HepG2 (cell line): ENCODE measurements around the gene OSER1. TPM values are rescaled to one million over a fixed set of nuclear protein-coding genes. Genes with fewer than 3 reads are reported as not detected.

Experiments used
- ATF1 ChIP-seq: IDR thresholded peaks from 2 replicates; pipeline ENCODE4 v1.6.1; 2016; ENCODE audit warnings: mild to moderate bottlenecking, control low read depth
- ATF7 ChIP-seq, 2 experiments: fragments of 450-650 bp in 1 of 2; sonication (generic) in 1 of 2; formaldehyde crosslinking in 1 of 2; IDR thresholded peaks; 2 replicates each; pipeline versions ENCODE4 v1.4.0 to v1.6.1; 2016 to 2020; ENCODE audit warnings: antibody characterized with exemption in 1 of 2, mild to moderate bottlenecking in 1 of 2, missing genetic modification reagents in 1 of 2
- BCL6 ChIP-seq: IDR thresholded peaks from 2 replicates; pipeline ENCODE4 v1.6.1; 2016; ENCODE audit warnings: missing genetic modification reagents, missing compliant biosample characterization
- FOXO1 ChIP-seq: sonication (generic); formaldehyde crosslinking; IDR thresholded peaks from 2 replicates; pipeline ENCODE4 v1.4.0; 2020; ENCODE audit warnings: missing genetic modification reagents
- GTF2F1 ChIP-seq: fragments of 150-350 bp; IDR thresholded peaks from 2 replicates; pipeline ENCODE4 v1.6.1; 2014; ENCODE audit warnings: low read length
- MAFK ChIP-seq, 2 experiments: IDR thresholded peaks in 1 of 2; conservative IDR thresholded peaks in 1 of 2; 2 replicates each; pipeline ENCODE4 v1.6.1; 2011; ENCODE audit warnings: improper control_type of control experiment in 2 of 2, low read length in 2 of 2
- NFE2 ChIP-seq: sonication (generic); formaldehyde crosslinking; IDR thresholded peaks from 2 replicates; pipeline ENCODE4 v1.4.0; 2020; ENCODE audit warnings: missing genetic modification reagents
- NFRKB ChIP-seq: fragments of 450-650 bp; IDR thresholded peaks from 2 replicates; pipeline ENCODE4 v1.6.1; 2017
- RFX3 ChIP-seq: IDR thresholded peaks from 2 replicates; pipeline ENCODE4 v1.6.1; 2016; ENCODE audit warnings: missing biosample characterization, missing genetic modification reagents
- SYNCRIP ChIP-seq: fragments of 200-400 bp; formaldehyde crosslinking; IDR thresholded peaks from 2 replicates; pipeline ENCODE4 v1.6.1; 2018; ENCODE audit warnings: mild to moderate bottlenecking, low read depth, low read length; ENCODE audit not compliant: insufficient read depth
- ZNF207 ChIP-seq: fragments of 450-650 bp; IDR thresholded peaks from 2 replicates; pipeline ENCODE4 v1.6.1; 2016; ENCODE audit warnings: antibody characterized with exemption, borderline replicate concordance
- ZNF441 ChIP-seq: sonication (generic); formaldehyde crosslinking; IDR thresholded peaks from 2 replicates; pipeline ENCODE4 v1.7.0; 2021; ENCODE audit warnings: missing genetic modification reagents, borderline replicate concordance
- ZNF496 ChIP-seq: sonication (generic); formaldehyde crosslinking; IDR thresholded peaks from 2 replicates; pipeline ENCODE4 v1.8.1; 2023; ENCODE audit warnings: mild to moderate bottlenecking, moderate library complexity, missing genetic modification reagents; ENCODE audit not compliant: insufficient replicate concordance
- ZNF883 ChIP-seq: sonication (generic); formaldehyde crosslinking; IDR thresholded peaks from 2 replicates; pipeline ENCODE4 v1.5.1; 2020; ENCODE audit warnings: mild to moderate bottlenecking, missing genetic modification reagents; ENCODE audit errors: not compliant biosample characterization
- polyA plus RNA-seq, 8 experiments: library from polyadenylated mRNA; depleted of rRNA in 3 of 8; stranded (reverse) in 7 of 8; unstranded in 1 of 8; fragments of >200 nt; fragmentation: Illumina TruSeq in 4 of 8; extraction: Trizol in 4 of 8; gene quantifications; 2 replicates each; pipeline versions ENCODE4 v1.2.1 to v1.2.3, GENCODE V29; 2011 to 2016; ENCODE audit warnings: low read depth in 4 of 8, missing spikeins in 1 of 8, mixed read lengths in 1 of 8; ENCODE audit not compliant: insufficient read depth in 1 of 8
- total RNA-seq, 5 experiments: library from RNA; depleted of rRNA; stranded (reverse); fragments of >200 nt; fragmentation: Illumina TruSeq; extraction: Trizol; gene quantifications; 2 replicates each; pipeline ENCODE4 v1.2.3, GENCODE V29; 2016; ENCODE audit warnings: low read depth in 1 of 5
- TF ChIP-seq, protein P1 (sequence below): sonication (generic); formaldehyde crosslinking; IDR thresholded peaks from 2 replicates; pipeline ENCODE4 v1.9.0; 2022; ENCODE audit warnings: low read depth, missing genetic modification reagents
- TF ChIP-seq, protein P2 (sequence below): sonication (generic); formaldehyde crosslinking; IDR thresholded peaks from 2 replicates; pipeline ENCODE4 v1.5.0; 2020; ENCODE audit warnings: mild to moderate bottlenecking, missing genetic modification reagents, moderate library complexity
- TF ChIP-seq, protein P3 (sequence below): sonication (generic); formaldehyde crosslinking; IDR thresholded peaks from 2 replicates; pipeline ENCODE4 v1.5.0; 2020; ENCODE audit warnings: missing genetic modification reagents
- TF ChIP-seq, protein P4 (sequence below): sonication (generic); formaldehyde crosslinking; IDR thresholded peaks from 2 replicates; pipeline ENCODE4 v1.8.1; 2023; ENCODE audit warnings: mild to moderate bottlenecking, inconsistent platforms, moderate library complexity, missing genetic modification reagents, borderline replicate concordance
- TF ChIP-seq, protein P5 (sequence below): sonication (generic); formaldehyde crosslinking; IDR thresholded peaks from 2 replicates; pipeline ENCODE4 v1.4.0; 2020; ENCODE audit warnings: missing genetic modification reagents, borderline replicate concordance
- TF ChIP-seq, protein P6 (sequence below): sonication (generic); formaldehyde crosslinking; IDR thresholded peaks from 2 replicates; pipeline ENCODE4 v1.5.0; 2020; ENCODE audit warnings: mild to moderate bottlenecking, missing genetic modification reagents

OSER1 gene
- total and polyA plus RNA-seq, 2 of the 13 experiments (the other 11 are each of a cell fraction or from before 2014, with no cell fraction given): 71.2 to 71.5 TPM

DNA sequence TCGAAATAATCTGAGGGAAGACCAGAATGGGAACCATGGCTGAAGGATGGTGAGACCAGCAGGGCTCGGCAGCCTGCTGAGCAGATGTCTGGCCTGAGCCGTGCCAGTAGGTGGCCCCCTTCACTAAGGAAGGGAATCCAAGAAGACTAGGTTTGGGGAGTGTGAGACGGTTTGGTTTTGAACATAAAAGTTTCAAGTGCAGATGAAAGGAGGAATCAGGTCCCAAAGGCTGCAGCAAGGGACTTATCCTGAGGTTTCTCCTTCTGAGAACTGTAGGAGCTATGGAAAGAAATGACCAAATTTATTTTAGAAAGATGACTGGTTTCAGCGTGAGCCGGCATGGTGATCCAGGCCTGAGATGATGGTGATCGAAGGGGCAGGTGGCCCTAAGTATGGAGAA lies 4.6 kb upstream of the OSER1 start (continued):
- TF ChIP-seq ZNF496 (CRISPR knock-in tag) (no peak), RFX3 (CRISPR knock-in tag) (0 out of 2 replicates have a peak, but pooled peaks have one; percentile 17), ZNF441 (CRISPR knock-in tag) (no peak), ZNF883 (CRISPR knock-in tag) (no peak), MAFK (conservative IDR thresholded peaks at IDR 0.05 in 1 of 2, IDR thresholded peaks at IDR 0.05 in 1 of 2; ENCODE audit: low read length in 2 of 2) (no peak), SYNCRIP (no peak), BCL6 (CRISPR knock-in tag) (0 out of 2 replicates have a peak, but pooled peaks have one; percentile 35), ZNF207 (no peak), NFE2 (0 out of 2 replicates have a peak, but pooled peaks have one; percentile 25), GTF2F1 (no peak), ATF1 (CRISPR knock-in tag) (no peak), NFRKB (no peak), ATF7 (IDR thresholded peaks at IDR 0.05) (no peak), ATF7 (CRISPR knock-in tag; IDR thresholded peaks at IDR 0.05) (no peak), FOXO1 (CRISPR knock-in tag) (0 out of 2 replicates have a peak, but pooled peaks have one; percentile 39)
- TF ChIP-seq, protein P1, sequence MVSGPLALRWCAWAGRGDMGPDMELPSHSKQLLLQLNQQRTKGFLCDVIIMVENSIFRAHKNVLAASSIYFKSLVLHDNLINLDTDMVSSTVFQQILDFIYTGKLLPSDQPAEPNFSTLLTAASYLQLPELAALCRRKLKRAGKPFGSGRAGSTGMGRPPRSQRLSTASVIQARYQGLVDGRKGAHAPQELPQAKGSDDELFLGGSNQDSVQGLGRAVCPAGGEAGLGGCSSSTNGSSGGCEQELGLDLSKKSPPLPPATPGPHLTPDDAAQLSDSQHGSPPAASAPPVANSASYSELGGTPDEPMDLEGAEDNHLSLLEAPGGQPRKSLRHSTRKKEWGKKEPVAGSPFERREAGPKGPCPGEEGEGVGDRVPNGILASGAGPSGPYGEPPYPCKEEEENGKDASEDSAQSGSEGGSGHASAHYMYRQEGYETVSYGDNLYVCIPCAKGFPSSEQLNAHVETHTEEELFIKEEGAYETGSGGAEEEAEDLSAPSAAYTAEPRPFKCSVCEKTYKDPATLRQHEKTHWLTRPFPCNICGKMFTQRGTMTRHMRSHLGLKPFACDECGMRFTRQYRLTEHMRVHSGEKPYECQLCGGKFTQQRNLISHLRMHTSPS (CRISPR knock-in tag): no peak
- TF ChIP-seq, protein P2, sequence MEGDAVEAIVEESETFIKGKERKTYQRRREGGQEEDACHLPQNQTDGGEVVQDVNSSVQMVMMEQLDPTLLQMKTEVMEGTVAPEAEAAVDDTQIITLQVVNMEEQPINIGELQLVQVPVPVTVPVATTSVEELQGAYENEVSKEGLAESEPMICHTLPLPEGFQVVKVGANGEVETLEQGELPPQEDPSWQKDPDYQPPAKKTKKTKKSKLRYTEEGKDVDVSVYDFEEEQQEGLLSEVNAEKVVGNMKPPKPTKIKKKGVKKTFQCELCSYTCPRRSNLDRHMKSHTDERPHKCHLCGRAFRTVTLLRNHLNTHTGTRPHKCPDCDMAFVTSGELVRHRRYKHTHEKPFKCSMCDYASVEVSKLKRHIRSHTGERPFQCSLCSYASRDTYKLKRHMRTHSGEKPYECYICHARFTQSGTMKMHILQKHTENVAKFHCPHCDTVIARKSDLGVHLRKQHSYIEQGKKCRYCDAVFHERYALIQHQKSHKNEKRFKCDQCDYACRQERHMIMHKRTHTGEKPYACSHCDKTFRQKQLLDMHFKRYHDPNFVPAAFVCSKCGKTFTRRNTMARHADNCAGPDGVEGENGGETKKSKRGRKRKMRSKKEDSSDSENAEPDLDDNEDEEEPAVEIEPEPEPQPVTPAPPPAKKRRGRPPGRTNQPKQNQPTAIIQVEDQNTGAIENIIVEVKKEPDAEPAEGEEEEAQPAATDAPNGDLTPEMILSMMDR (CRISPR knock-in tag): peak; percentile 98
- TF ChIP-seq, protein P3, sequence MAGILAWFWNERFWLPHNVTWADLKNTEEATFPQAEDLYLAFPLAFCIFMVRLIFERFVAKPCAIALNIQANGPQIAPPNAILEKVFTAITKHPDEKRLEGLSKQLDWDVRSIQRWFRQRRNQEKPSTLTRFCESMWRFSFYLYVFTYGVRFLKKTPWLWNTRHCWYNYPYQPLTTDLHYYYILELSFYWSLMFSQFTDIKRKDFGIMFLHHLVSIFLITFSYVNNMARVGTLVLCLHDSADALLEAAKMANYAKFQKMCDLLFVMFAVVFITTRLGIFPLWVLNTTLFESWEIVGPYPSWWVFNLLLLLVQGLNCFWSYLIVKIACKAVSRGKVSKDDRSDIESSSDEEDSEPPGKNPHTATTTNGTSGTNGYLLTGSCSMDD (CRISPR knock-in tag): no peak
- TF ChIP-seq, protein P4, sequence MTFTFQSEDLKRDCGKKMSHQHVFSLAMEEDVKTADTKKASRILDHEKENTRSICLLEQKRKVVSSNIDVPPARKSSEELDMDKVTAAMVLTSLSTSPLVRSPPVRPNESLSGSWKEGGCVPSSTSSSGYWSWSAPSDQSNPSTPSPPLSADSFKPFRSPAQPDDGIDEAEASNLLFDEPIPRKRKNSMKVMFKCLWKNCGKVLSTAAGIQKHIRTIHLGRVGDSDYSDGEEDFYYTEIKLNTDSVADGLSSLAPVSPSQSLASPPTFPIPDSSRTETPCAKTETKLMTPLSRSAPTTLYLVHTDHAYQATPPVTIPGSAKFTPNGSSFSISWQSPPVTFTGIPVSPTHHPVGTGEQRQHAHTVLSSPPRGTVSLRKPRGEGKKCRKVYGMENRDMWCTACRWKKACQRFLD (CRISPR knock-in tag): no peak
- TF ChIP-seq, protein P5, sequence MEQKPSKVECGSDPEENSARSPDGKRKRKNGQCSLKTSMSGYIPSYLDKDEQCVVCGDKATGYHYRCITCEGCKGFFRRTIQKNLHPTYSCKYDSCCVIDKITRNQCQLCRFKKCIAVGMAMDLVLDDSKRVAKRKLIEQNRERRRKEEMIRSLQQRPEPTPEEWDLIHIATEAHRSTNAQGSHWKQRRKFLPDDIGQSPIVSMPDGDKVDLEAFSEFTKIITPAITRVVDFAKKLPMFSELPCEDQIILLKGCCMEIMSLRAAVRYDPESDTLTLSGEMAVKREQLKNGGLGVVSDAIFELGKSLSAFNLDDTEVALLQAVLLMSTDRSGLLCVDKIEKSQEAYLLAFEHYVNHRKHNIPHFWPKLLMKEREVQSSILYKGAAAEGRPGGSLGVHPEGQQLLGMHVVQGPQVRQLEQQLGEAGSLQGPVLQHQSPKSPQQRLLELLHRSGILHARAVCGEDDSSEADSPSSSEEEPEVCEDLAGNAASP (CRISPR knock-in tag): peak; percentile 50; the same call in 1 of the 2 replicates
- TF ChIP-seq, protein P6, sequence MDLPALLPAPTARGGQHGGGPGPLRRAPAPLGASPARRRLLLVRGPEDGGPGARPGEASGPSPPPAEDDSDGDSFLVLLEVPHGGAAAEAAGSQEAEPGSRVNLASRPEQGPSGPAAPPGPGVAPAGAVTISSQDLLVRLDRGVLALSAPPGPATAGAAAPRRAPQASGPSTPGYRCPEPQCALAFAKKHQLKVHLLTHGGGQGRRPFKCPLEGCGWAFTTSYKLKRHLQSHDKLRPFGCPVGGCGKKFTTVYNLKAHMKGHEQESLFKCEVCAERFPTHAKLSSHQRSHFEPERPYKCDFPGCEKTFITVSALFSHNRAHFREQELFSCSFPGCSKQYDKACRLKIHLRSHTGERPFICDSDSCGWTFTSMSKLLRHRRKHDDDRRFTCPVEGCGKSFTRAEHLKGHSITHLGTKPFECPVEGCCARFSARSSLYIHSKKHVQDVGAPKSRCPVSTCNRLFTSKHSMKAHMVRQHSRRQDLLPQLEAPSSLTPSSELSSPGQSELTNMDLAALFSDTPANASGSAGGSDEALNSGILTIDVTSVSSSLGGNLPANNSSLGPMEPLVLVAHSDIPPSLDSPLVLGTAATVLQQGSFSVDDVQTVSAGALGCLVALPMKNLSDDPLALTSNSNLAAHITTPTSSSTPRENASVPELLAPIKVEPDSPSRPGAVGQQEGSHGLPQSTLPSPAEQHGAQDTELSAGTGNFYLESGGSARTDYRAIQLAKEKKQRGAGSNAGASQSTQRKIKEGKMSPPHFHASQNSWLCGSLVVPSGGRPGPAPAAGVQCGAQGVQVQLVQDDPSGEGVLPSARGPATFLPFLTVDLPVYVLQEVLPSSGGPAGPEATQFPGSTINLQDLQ: no peak
